ENCODE measurements around the gene NMUR1. TPM values are rescaled to one million over a fixed set of nuclear protein-coding genes. Genes with fewer than 3 reads are reported as not detected.
"Not testable (repeated sequence)": the region's sequence is repeated elsewhere in the genome, so short reads cannot be mapped to it uniquely, and the experiment has no call there.

The NMUR1 gene
- under 1 TPM; 0.07 to 0.29 TPM for total RNA-seq
- polyA plus RNA-seq (2013, experiment 1 of 2): 0.50 TPM
- 0.25 TPM for polyA plus RNA-seq (2013, experiment 2 of 2)
- long read RNA-seq, experiment 1: 0 reads
- long read RNA-seq, experiment 2, partial matches to known transcripts: 0 of 1 reads
- long read RNA-seq, experiment 2, other reads (novel, unspliced or antisense): 1 of 1 reads
- long read RNA-seq, experiment 3, partial matches to known transcripts: 0 of 2 reads
- long read RNA-seq, experiment 3, other reads (novel, unspliced or antisense): 0 of 2 reads
- long read RNA-seq, experiment 4: 0 reads

GRCh38 chr2:231530099-231531011 lies at the start of gene NMUR1:
Gene NMUR1, minus strand, starts transcription at chr2:231530445. Its CDS starts 84 bp downstream, at chr2:231530361.
- Mint-ChIP-seq H3K9me3 (no peaks in the 10 kb centered on the region), H3K4me3 (no peak within 1 kb of the TSS), H3K36me3 (ENCODE audit: low read depth) (no peaks in the 10 kb centered on the region), H3K27ac (no peak within 1 kb of the TSS), H3K4me1 (peaks cover 11% of the 10 kb centered on the region), H3K27me3 (ENCODE audit: insufficient read depth) (peaks cover 47% of the 10 kb centered on the region)
- no peak within 1 kb of the TSS for H3K4me3 ChIP-seq (ENCODE audit: low read length)
- H3K4me1 ChIP-seq (ENCODE audit: control insufficient read depth, insufficient read depth, low read length): peaks cover 11% of the 10 kb centered on the region
- no peaks in the 10 kb centered on the region for H3K36me3 ChIP-seq (ENCODE audit: control insufficient read depth, insufficient read depth, low read length)
- peak; percentile 88 for DNase-seq
- H3K9me3 ChIP-seq (ENCODE audit: control insufficient read depth, low read length): no peaks in the 10 kb centered on the region
- no peak within 1 kb of the TSS for H3K27ac ChIP-seq (ENCODE audit: low read depth, low read length)
- 22 to 23% methylated on average over 42 to 85 of the region's 85 CpGs for WGBS, 2 experiments (ENCODE audit: insufficient coverage in 1 of 2, insufficient read length in 1 of 2)
- TF ChIP-seq, protein P1, sequence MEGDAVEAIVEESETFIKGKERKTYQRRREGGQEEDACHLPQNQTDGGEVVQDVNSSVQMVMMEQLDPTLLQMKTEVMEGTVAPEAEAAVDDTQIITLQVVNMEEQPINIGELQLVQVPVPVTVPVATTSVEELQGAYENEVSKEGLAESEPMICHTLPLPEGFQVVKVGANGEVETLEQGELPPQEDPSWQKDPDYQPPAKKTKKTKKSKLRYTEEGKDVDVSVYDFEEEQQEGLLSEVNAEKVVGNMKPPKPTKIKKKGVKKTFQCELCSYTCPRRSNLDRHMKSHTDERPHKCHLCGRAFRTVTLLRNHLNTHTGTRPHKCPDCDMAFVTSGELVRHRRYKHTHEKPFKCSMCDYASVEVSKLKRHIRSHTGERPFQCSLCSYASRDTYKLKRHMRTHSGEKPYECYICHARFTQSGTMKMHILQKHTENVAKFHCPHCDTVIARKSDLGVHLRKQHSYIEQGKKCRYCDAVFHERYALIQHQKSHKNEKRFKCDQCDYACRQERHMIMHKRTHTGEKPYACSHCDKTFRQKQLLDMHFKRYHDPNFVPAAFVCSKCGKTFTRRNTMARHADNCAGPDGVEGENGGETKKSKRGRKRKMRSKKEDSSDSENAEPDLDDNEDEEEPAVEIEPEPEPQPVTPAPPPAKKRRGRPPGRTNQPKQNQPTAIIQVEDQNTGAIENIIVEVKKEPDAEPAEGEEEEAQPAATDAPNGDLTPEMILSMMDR (conservative IDR thresholded peaks at IDR 0.05): peak; percentile 96
- H3K27me3 ChIP-seq (ENCODE audit: control insufficient read depth, insufficient read depth, low read length, poor library complexity, severe bottlenecking): peaks cover 37% of the 10 kb centered on the region
- H3K9ac ChIP-seq (ENCODE audit: extremely low read depth, low read length, poor library complexity, severe bottlenecking): no peak within 1 kb of the TSS

DNA sequence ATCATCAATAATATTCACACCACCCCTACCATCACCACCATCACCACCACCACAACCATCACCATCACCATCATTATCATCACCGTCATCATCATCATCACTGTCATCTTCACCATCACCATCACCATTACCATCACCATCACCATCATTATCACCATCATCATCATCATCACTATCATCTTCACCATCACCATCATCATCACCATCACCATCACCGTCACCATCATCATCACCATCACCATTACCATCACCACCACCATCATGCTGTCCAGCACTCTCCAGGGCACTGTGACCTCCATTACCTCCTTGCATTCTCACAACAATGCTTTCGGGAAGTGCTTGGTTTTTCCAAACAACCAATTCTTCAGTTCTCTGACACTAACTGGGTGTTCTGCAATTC lies 49.3 kb upstream of the NMUR1 start:
- WGBS, 2 experiments (ENCODE audit: insufficient coverage in 1 of 2, insufficient read length in 1 of 2): 78 to 100% methylated on average over 3 of the region's 3 CpGs
- no peak overlapping the region for H3K4me3 ChIP-seq (ENCODE audit: low read length)
- peaks cover 2% of the 10 kb centered on the region for H3K36me3 Mint-ChIP-seq (ENCODE audit: low read depth)
- DNase-seq: no peak
- no peak overlapping the region for H3K4me3 Mint-ChIP-seq
- H3K27me3 Mint-ChIP-seq (ENCODE audit: insufficient read depth): peaks cover 5% of the 10 kb centered on the region
- H3K4me1 ChIP-seq (ENCODE audit: control insufficient read depth, insufficient read depth, low read length): peaks cover 3% of the 10 kb centered on the region
- no peak overlapping the region for H3K27ac Mint-ChIP-seq
- peaks cover 14% of the 10 kb centered on the region for H3K4me1 Mint-ChIP-seq
- TF ChIP-seq, protein P1 (conservative IDR thresholded peaks at IDR 0.05): no peak
- H3K36me3 ChIP-seq (ENCODE audit: control insufficient read depth, insufficient read depth, low read length): no peaks in the 10 kb centered on the region
- H3K9ac ChIP-seq (ENCODE audit: extremely low read depth, low read length, poor library complexity, severe bottlenecking): no peak overlapping the region
- H3K27me3 ChIP-seq (ENCODE audit: control insufficient read depth, insufficient read depth, low read length, poor library complexity, severe bottlenecking): no peaks in the 10 kb centered on the region
- no peaks in the 10 kb centered on the region for H3K9me3 ChIP-seq (ENCODE audit: control insufficient read depth, low read length)
- H3K9me3 Mint-ChIP-seq: peaks cover 6% of the 10 kb centered on the region
- H3K27ac ChIP-seq (ENCODE audit: low read depth, low read length): no peak overlapping the region

- not testable (repeated sequence) for H3K4me1 ChIP-seq (ENCODE audit: control insufficient read depth, insufficient read depth, low read length); H3K36me3 ChIP-seq (ENCODE audit: control insufficient read depth, insufficient read depth, low read length); H3K27ac ChIP-seq (ENCODE audit: low read depth, low read length); H3K36me3 Mint-ChIP-seq (ENCODE audit: low read depth); H3K27ac Mint-ChIP-seq; H3K9me3 ChIP-seq (ENCODE audit: control insufficient read depth, low read length); H3K27me3 ChIP-seq (ENCODE audit: control insufficient read depth, insufficient read depth, low read length, poor library complexity, severe bottlenecking); H3K4me3 Mint-ChIP-seq; H3K9me3 Mint-ChIP-seq; H3K9ac ChIP-seq (ENCODE audit: extremely low read depth, low read length, poor library complexity, severe bottlenecking); H3K4me3 ChIP-seq (ENCODE audit: low read length); DNase-seq; H3K27me3 Mint-ChIP-seq (ENCODE audit: insufficient read depth)
- 100% methylated on average over 2 of the region's 2 CpGs; no CpG with 5 or more reads in 1 of the 2 experiments for WGBS, 2 experiments (ENCODE audit: insufficient coverage in 1 of 2, insufficient read length in 1 of 2)
- H3K4me1 Mint-ChIP-seq: peaks cover 12% of the 10 kb centered on the region
Observed at GRCh38 chr2:231578655-231579054, 48.4 kb upstream of the NMUR1 start.

All from endodermal cell (in vitro differentiated cells).